Measurements from ENCODE around the gene TTC9B.

The TTC9B gene

GRCh38 chr19:40239415-40240226, 21.4 kb upstream of the TTC9B start:
- H3K9me3 ChIP-seq (ENCODE audit: control insufficient read depth, low read length), result no peaks in the 10 kb centered on the region
- H3K4me1 ChIP-seq (ENCODE audit: control insufficient read depth, insufficient read depth, low read length, poor library complexity, severe bottlenecking), result no peaks in the 10 kb centered on the region
- no peak overlapping the region for H3K27ac ChIP-seq (ENCODE audit: low read depth, low read length, severe bottlenecking)
- H3K36me3 ChIP-seq (ENCODE audit: control insufficient read depth, insufficient read depth, low read length), result peaks cover 76% of the 10 kb centered on the region
- WGBS, 2 experiments (ENCODE audit: insufficient coverage in 2 of 2), result 96 to 98% methylated on average over 10 to 12 of the region's 12 CpGs
- no peak overlapping the region for H3K4me3 ChIP-seq (ENCODE audit: extremely low read depth, insufficient read depth, low read length, poor library complexity, severe bottlenecking)

DNA sequence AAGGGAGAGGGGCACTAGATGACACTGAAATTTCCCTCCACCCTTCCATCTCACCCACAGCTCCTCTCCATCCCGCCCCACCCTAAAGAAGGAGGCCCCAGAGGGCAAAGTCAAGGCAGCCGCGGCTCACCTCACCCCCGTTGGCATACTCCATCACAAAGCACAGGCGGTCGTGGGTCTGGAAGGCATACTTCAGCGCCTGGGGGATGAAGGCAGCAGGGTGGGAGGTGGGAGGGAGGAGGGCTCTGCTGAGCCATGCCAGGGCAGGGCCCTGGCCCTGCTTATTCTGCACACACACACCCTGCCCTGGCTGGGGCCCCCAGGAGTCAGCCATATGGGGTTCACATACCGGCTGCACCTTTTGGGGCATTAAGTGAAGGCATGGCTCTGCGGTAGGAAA, 20.6 kb upstream of the TTC9B start:
- no peaks in the 10 kb centered on the region for H3K4me1 ChIP-seq (ENCODE audit: control insufficient read depth, insufficient read depth, low read length, poor library complexity, severe bottlenecking)
- no peak overlapping the region for H3K27ac ChIP-seq (ENCODE audit: low read depth, low read length, severe bottlenecking)
- H3K4me3 ChIP-seq (ENCODE audit: extremely low read depth, insufficient read depth, low read length, poor library complexity, severe bottlenecking), result no peak overlapping the region
- H3K36me3 ChIP-seq (ENCODE audit: control insufficient read depth, insufficient read depth, low read length), result peaks cover 74% of the 10 kb centered on the region
- 100% methylated on average over 1 to 3 of the region's 9 CpGs for WGBS, 2 experiments (ENCODE audit: insufficient coverage in 2 of 2)
- no peaks in the 10 kb centered on the region for H3K9me3 ChIP-seq (ENCODE audit: control insufficient read depth, low read length)

DNA sequence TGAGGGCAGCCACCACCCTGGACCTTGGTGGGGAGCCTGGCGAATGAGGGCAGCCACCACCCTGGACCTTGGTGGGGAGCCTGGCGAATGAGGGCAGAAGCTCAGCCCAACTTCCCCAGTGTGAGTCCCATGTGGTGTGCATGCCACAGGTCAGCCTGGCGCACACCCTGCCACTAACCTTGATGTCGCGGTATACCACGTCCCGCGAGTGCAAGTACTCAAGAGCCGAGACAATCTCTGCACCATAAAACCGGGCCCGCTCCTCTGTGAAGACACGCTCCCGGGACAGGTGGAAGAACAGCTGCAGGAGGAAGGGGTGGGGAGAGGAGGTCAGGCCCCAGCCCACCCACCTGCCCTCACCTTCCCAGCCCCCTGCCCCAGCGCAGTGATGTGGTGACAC, 19.6 kb upstream of the TTC9B start:
- H3K27ac ChIP-seq (ENCODE audit: low read depth, low read length, severe bottlenecking), result no peak overlapping the region
- H3K9me3 ChIP-seq (ENCODE audit: control insufficient read depth, low read length), result no peaks in the 10 kb centered on the region
- peaks cover 3% of the 10 kb centered on the region for H3K4me1 ChIP-seq (ENCODE audit: control insufficient read depth, insufficient read depth, low read length, poor library complexity, severe bottlenecking)
- H3K36me3 ChIP-seq (ENCODE audit: control insufficient read depth, insufficient read depth, low read length), result peaks cover 82% of the 10 kb centered on the region
- no peak overlapping the region for H3K4me3 ChIP-seq (ENCODE audit: extremely low read depth, insufficient read depth, low read length, poor library complexity, severe bottlenecking)
- WGBS, 2 experiments (ENCODE audit: insufficient coverage in 2 of 2), result 81 to 99% methylated on average over 2 to 10 of the region's 14 CpGs

- Histone ChIP-seq H3K4me1 (ENCODE audit: control insufficient read depth, insufficient read depth, low read length, poor library complexity, severe bottlenecking) (peaks cover 18% of the 10 kb centered on the region), H3K4me3 (ENCODE audit: extremely low read depth, insufficient read depth, low read length, poor library complexity, severe bottlenecking) (no peak overlapping the region), H3K27ac (ENCODE audit: low read depth, low read length, severe bottlenecking) (no peak overlapping the region), H3K36me3 (ENCODE audit: control insufficient read depth, insufficient read depth, low read length) (peaks cover 70% of the 10 kb centered on the region), H3K9me3 (ENCODE audit: control insufficient read depth, low read length) (no peaks in the 10 kb centered on the region)
- WGBS, 2 experiments (ENCODE audit: insufficient coverage in 2 of 2), result 94 to 97% methylated on average over 4 of the region's 6 CpGs
Measured at GRCh38 chr19:40236366-40236765, 18.2 kb upstream of the TTC9B start.

DNA sequence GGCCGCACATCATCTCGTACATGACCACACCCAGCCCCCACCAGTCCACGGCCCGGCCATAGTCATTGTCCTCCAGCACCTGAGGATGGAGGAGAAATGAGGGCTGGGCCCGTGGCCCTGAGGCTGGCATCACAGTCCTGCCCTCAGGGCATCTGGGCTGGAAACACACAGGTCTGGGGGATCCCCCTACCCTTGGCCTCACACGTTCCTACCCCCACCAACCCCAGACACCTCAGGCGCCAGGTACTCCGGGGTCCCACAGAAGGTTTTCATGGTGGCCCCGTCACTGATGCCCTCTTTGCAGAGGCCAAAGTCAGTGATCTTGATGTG, 17.8 kb upstream of the TTC9B start:
- Histone ChIP-seq H3K9me3 (ENCODE audit: control insufficient read depth, low read length) (no peaks in the 10 kb centered on the region), H3K4me1 (ENCODE audit: control insufficient read depth, insufficient read depth, low read length, poor library complexity, severe bottlenecking) (peaks cover 21% of the 10 kb centered on the region), H3K4me3 (ENCODE audit: extremely low read depth, insufficient read depth, low read length, poor library complexity, severe bottlenecking) (no peak overlapping the region), H3K27ac (ENCODE audit: low read depth, low read length, severe bottlenecking) (no peak overlapping the region), H3K36me3 (ENCODE audit: control insufficient read depth, insufficient read depth, low read length) (peaks cover 67% of the 10 kb centered on the region)
- 89 to 96% methylated on average over 5 to 7 of the region's 9 CpGs for WGBS, 2 experiments (ENCODE audit: insufficient coverage in 2 of 2)

DNA sequence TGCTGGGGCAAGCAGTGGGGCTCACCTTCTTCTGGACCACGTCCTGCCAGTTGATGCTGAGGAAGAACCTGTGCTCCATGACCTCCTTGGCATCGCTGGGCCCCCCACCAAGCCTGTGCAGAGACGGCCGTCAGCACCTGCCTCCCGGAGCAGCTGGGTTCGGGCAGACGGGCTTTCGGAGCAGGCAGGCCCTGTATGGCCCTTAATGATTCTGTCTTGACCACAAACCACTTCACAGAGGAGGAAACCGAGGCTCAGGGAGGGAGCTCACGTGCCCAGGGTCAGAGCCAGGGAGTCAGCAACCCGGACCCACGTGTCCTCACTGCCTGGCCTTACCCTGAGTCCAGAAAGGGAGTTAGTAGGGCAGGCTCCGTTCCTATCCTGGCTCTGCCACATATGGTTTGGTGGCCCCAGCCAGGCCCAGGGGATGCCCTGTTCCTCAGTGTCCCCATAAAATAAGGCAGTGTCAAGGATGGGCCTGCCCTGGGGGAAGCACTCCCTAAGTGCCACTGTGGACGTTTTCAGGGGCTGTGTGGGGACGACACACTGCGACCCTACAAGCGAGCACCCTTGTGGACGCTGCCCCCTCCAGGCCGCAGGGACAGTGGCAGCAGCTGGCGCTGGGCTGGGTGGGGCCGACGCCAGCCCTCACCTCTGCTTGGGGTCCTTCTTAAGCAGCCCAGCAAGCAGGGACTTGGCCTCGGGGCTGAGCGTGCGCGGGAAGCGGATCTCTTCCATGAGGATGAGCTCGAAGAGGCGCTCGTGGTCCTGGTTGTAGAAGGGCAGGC, 17.2 kb upstream of the TTC9B start:
- Histone ChIP-seq H3K27ac (ENCODE audit: low read depth, low read length, severe bottlenecking) (no peak overlapping the region), H3K4me1 (ENCODE audit: control insufficient read depth, insufficient read depth, low read length, poor library complexity, severe bottlenecking) (peaks cover 25% of the 10 kb centered on the region), H3K9me3 (ENCODE audit: control insufficient read depth, low read length) (no peaks in the 10 kb centered on the region), H3K4me3 (ENCODE audit: extremely low read depth, insufficient read depth, low read length, poor library complexity, severe bottlenecking) (no peak overlapping the region), H3K36me3 (ENCODE audit: control insufficient read depth, insufficient read depth, low read length) (peaks cover 61% of the 10 kb centered on the region)
- 89 to 93% methylated on average over 18 to 30 of the region's 30 CpGs for WGBS, 2 experiments (ENCODE audit: insufficient coverage in 2 of 2)

DNA sequence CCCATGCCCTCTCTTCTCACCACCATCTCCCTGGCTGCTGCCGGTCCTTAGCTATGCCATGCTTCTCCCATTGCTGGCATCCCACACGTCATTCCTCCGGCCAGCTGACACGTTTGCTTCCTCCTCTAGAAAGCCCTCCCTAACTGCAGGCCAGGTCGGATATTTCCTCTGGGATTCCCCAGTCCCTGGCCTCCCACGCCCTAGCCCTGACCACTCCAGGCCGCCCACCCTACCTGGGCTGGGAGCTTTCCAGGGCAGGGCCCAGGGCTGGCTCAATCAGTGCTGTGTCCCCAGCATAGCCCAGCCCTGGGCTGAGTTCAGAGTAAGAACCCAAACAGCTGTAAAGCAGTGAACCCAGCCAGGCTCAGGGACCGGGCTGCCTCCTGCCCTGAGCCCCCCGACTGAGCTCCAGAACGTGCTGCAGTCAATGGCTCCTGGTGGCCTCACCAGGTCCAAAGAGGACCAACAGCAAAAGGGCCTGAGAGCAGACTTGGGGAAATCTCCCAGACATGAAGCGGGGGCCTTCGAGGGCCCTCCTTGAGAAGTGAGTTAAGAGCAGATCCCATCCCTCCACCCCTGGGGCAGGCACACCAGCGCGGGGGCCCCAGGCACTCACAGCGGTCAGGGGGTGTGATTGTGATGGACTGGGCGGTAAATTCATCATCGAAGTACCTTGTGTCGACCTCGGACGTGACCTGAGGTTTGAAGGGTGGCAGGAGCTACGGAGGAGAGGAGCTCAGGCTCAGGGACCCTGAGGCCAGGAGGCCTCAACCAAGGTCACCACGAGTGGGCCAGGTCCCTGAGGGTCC, 16.4 kb upstream of the TTC9B start:
- peaks cover 54% of the 10 kb centered on the region for H3K36me3 ChIP-seq (ENCODE audit: control insufficient read depth, insufficient read depth, low read length)
- WGBS, 2 experiments (ENCODE audit: insufficient coverage in 2 of 2), result 91 to 97% methylated on average over 19 to 20 of the region's 22 CpGs
- no peak overlapping the region for H3K27ac ChIP-seq (ENCODE audit: low read depth, low read length, severe bottlenecking)
- H3K9me3 ChIP-seq (ENCODE audit: control insufficient read depth, low read length), result no peaks in the 10 kb centered on the region
- H3K4me1 ChIP-seq (ENCODE audit: control insufficient read depth, insufficient read depth, low read length, poor library complexity, severe bottlenecking), result peaks cover 32% of the 10 kb centered on the region
- no peak overlapping the region for H3K4me3 ChIP-seq (ENCODE audit: extremely low read depth, insufficient read depth, low read length, poor library complexity, severe bottlenecking)

GRCh38 chr19:40233811-40234389, 15.7 kb upstream of the TTC9B start:
- H3K4me3 ChIP-seq (ENCODE audit: extremely low read depth, insufficient read depth, low read length, poor library complexity, severe bottlenecking), result no peak overlapping the region
- H3K36me3 ChIP-seq (ENCODE audit: control insufficient read depth, insufficient read depth, low read length), result peaks cover 47% of the 10 kb centered on the region
- H3K4me1 ChIP-seq (ENCODE audit: control insufficient read depth, insufficient read depth, low read length, poor library complexity, severe bottlenecking), result peaks cover 38% of the 10 kb centered on the region
- WGBS, 2 experiments (ENCODE audit: insufficient coverage in 2 of 2), result 95 to 96% methylated on average over 15 to 20 of the region's 20 CpGs
- H3K9me3 ChIP-seq (ENCODE audit: control insufficient read depth, low read length), result no peaks in the 10 kb centered on the region
- no peak overlapping the region for H3K27ac ChIP-seq (ENCODE audit: low read depth, low read length, severe bottlenecking)

GRCh38 chr19:40232949-40233810, 15.0 kb upstream of the TTC9B start:
- H3K9me3 ChIP-seq (ENCODE audit: control insufficient read depth, low read length), result no peaks in the 10 kb centered on the region
- no peak overlapping the region for H3K4me3 ChIP-seq (ENCODE audit: extremely low read depth, insufficient read depth, low read length, poor library complexity, severe bottlenecking)
- WGBS, 2 experiments (ENCODE audit: insufficient coverage in 2 of 2), result 93% methylated on average over 16 to 21 of the region's 25 CpGs
- H3K27ac ChIP-seq (ENCODE audit: low read depth, low read length, severe bottlenecking), result no peak overlapping the region
- H3K36me3 ChIP-seq (ENCODE audit: control insufficient read depth, insufficient read depth, low read length), result peaks cover 43% of the 10 kb centered on the region
- peaks cover 38% of the 10 kb centered on the region for H3K4me1 ChIP-seq (ENCODE audit: control insufficient read depth, insufficient read depth, low read length, poor library complexity, severe bottlenecking)

DNA sequence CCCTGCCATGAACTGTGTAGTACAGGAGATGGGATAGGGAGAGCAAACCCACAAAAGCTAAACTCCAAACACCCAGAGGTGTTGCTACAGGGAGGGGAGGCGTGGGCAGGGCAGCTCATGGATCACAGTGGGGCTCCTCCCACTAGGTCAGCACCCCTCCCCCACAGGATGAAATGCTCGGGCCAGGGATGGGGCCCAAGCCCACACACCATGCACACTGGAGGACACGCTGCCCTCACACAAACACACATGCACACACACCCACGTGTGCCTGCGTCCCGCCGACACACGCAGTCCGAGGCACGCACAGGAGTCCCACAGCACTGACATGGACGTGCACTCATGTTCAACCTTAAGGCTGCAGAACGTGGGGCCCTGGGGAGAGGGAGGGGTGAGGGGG, 14.3 kb upstream of the TTC9B start:
- Histone ChIP-seq H3K4me1 (ENCODE audit: control insufficient read depth, insufficient read depth, low read length, poor library complexity, severe bottlenecking) (peaks cover 38% of the 10 kb centered on the region), H3K36me3 (ENCODE audit: control insufficient read depth, insufficient read depth, low read length) (peaks cover 37% of the 10 kb centered on the region), H3K9me3 (ENCODE audit: control insufficient read depth, low read length) (no peaks in the 10 kb centered on the region), H3K4me3 (ENCODE audit: extremely low read depth, insufficient read depth, low read length, poor library complexity, severe bottlenecking) (no peak overlapping the region), H3K27ac (ENCODE audit: low read depth, low read length, severe bottlenecking) (peak overlapping the region; percentile 78)
- WGBS, 2 experiments (ENCODE audit: insufficient coverage in 2 of 2), result 68 to 94% methylated on average over 5 to 8 of the region's 12 CpGs
